SK-N-MC (cell line): ENCODE results near the gene CCN5.

Experiments used
- EZH2 ChIP-seq: fragments of 200-600 bp; sonication (generic); IDR thresholded peaks from one replicate; pipeline ENCODE4 v1.6.1; 2017; ENCODE audit warnings: antibody characterized with exemption
- POLR2AphosphoS5 ChIP-seq: IDR thresholded peaks from 2 replicates; pipeline ENCODE4 v1.6.1; 2012; ENCODE audit warnings: mild to moderate bottlenecking, low read depth, low read length, borderline replicate concordance

- TF ChIP-seq EZH2 = no peak
- TF ChIP-seq POLR2AphosphoS5 = no peak
These were observed 6.6 kb downstream of the CCN5 start for GRCh38 chr20:44721785-44722054.
